Motor neuron (in vitro differentiated cells): ENCODE measurements around the gene ANKRD44. TPM values are rescaled to one million over a fixed set of nuclear protein-coding genes. Genes with fewer than 3 reads are reported as not detected.

ENCODE experiments used
- ATAC-seq, 8 experiments: fragments of 200-7000 bp; cut with Tn5 transposase; replicated peaks in 6 of 8; 2 replicates each; pipeline ENCODE4 v1.8.0; 2021; ENCODE audit warnings: mild to moderate bottlenecking in 8 of 8, moderate library complexity in 8 of 8
- H3K27ac ChIP-seq, 2 donors: fragments of 250-450 bp; sonication (Bioruptor Pico); 2 replicates each; pipeline ENCODE4 v1.9.0; 2021; ENCODE audit warnings: antibody characterized with exemption in 2 of 2, mild to moderate bottlenecking in 2 of 2, moderate library complexity in 1 of 2
- H3K4me1 ChIP-seq, 2 donors: fragments of 250-450 bp; sonication (Bioruptor Pico); replicated peaks in 1 of 2; 2 replicates each; pipeline ENCODE4 v1.6.1; 2021; ENCODE audit warnings: antibody characterized with exemption in 2 of 2, mild to moderate bottlenecking in 2 of 2, moderate library complexity in 1 of 2
- H3K4me3 ChIP-seq, 5 donors: fragments of 250-450 bp; sonication (Bioruptor Pico); 2 replicates each; pipeline ENCODE4 v1.9.0; 2021; ENCODE audit warnings: antibody characterized with exemption in 5 of 5, mild to moderate bottlenecking in 5 of 5, moderate library complexity in 4 of 5
- WGBS, 10 experiments: fragments of 450-650 bp; shearing (Covaris generic); methylation state at CpG; one replicate each; pipeline ENCODE4 v1.0.0; 2022; 5-methylcytosine and 5-hydroxymethylcytosine counted together
- in situ Hi-C, 9 experiments: fragments of 400-800 bp; cut with MboI; loops; one replicate each; pipeline ENCODE4 v1.15.0; 2021; ENCODE audit warnings: low sequenced_read_pairs in 9 of 9, low pct_unique_long_range_greater_than_20kb in 2 of 9; ENCODE audit not compliant: unreplicated experiment in 9 of 9
- total RNA-seq, 8 experiments: library from RNA; unstranded; fragments of 300-600 nt; gene quantifications; 2 replicates each; pipeline versions ENCODE4 v1.2.3 to v1.2.4, GENCODE V29; 2022

Gene ANKRD44
- total RNA-seq, 8 experiments from 2014 or later = 3.4 to 28.8 (median 14.8) TPM

DNA sequence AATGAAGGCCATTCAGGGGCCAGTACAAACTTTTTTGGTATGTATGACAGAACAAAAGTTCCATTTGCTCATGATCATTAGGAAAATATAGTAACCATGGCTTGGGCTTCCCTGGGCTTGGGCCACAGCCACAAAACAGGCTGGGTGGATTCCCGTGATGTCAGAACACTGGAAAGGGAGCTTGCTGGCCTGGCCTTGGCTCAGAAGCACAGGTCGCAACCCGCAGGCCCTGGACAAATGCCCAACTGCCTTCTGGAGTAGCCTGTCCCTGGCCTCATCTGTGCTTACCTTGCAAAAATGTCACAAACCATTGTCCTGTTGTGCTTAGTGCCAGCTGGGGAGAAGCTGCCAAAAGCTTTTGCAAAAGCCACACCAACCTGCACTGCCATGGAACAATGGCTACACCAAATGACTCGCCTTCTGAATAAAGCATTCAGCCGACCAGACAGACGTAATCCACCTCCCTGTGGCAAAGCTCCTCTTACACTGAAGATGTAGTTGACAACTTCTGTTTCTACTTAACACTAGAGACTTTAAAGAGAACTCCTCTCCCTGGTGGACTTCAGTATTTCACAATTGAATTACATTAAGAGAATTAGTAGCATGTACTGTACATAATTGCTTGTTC, 125.5 kb downstream of the ANKRD44 start:
- no peak overlapping the region for H3K4me3 ChIP-seq
- 70 to 100% (median 79%) methylated on average over 2 to 6 of the region's 6 CpGs; no CpG with 5 or more reads in 4 of the 10 experiments for WGBS, 10 experiments
- in situ Hi-C loops = loop anchor here in 1 of 9 experiments (25.0 kb wide), 1 partner anchor 127 kb away; the partner anchor contains the start of gene ANKRD44

GRCh38 chr2:197183355-197183754, 127.2 kb downstream of the ANKRD44 start:
- no peak overlapping the region for H3K27ac ChIP-seq
- in situ Hi-C loops = loop anchor here in 1 of 9 experiments (25.0 kb wide), 1 partner anchor 129 kb away; the partner anchor contains the start of gene ANKRD44
- no peak for ATAC-seq
- no peak overlapping the region for H3K4me3 ChIP-seq
- peaks cover 11 to 13% of the 10 kb centered on the region in 2 donors for H3K4me1 ChIP-seq

More for the DNA sequence above, 125.5 kb downstream of the ANKRD44 start:
- peak in 2 of 8 experiments; percentile 13 to 46 for ATAC-seq
- Histone ChIP-seq H3K4me1 (peaks cover 4% of the 10 kb centered on the region in 2 donors), H3K27ac (no peak overlapping the region)

- Histone ChIP-seq H3K4me3 (no peak overlapping the region), H3K27ac (no peak overlapping the region), H3K4me1 (peaks cover 11 to 13% of the 10 kb centered on the region in 2 donors)
- no peak for ATAC-seq
- 30 to 83% (median 62%) methylated on average over 1 of the region's 1 CpG; no CpG with 5 or more reads in 6 of the 10 experiments for WGBS, 10 experiments
- in situ Hi-C loops = loop anchor here in 1 of 9 experiments (25.0 kb wide), 1 partner anchor 130 kb away; the partner anchor contains the start of gene ANKRD44
These were observed 127.9 kb downstream of the ANKRD44 start for GRCh38 chr2:197182668-197183067.

DNA sequence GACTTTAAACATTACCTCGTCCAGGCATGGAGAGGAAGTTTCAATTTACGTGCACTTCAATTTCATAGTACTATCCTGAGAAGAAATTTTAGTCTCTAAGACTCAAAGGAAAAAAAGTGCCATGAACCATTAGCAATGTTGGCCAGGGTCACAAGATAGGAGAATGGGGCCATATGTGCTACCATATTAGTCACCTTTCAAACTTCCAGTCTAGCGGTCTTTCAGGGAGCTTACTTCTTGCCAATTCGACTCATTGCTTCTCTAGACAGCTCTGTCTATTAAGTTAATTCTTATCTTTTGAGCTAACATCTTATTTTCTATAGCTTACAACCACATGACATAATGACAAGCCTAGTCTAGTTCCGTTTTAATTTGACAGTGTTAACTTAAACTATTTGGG, 129.1 kb downstream of the ANKRD44 start:
- 54 to 86% (median 71%) methylated on average over 2 to 5 of the region's 5 CpGs for WGBS, 10 experiments
- in situ Hi-C loops = loop anchor here in 1 of 9 experiments (25.0 kb wide), 1 partner anchor 131 kb away; the partner anchor contains the start of gene ANKRD44
- Histone ChIP-seq H3K27ac (no peak overlapping the region), H3K4me1 (peaks cover 11 to 13% of the 10 kb centered on the region in 2 donors), H3K4me3 (no peak overlapping the region)
- ATAC-seq = no peak

- 46 to 88% (median 71%) methylated on average over 1 to 8 of the region's 12 CpGs; no CpG with 5 or more reads in 1 of the 10 experiments for WGBS, 10 experiments
- Histone ChIP-seq H3K27ac (peak overlapping the region; percentile 50 to 66), H3K4me3 (no peak overlapping the region), H3K4me1 (peaks cover 11 to 15% of the 10 kb centered on the region in 2 donors)
- ATAC-seq = peak in 5 of 8 experiments; percentile 76 to 94 (median 85)
- in situ Hi-C loops = loop anchor here in 1 of 9 experiments (25.0 kb wide), 1 partner anchor 132 kb away; the partner anchor contains the start of gene ANKRD44
These were observed 130.7 kb downstream of the ANKRD44 start for GRCh38 chr2:197179744-197180498.

DNA sequence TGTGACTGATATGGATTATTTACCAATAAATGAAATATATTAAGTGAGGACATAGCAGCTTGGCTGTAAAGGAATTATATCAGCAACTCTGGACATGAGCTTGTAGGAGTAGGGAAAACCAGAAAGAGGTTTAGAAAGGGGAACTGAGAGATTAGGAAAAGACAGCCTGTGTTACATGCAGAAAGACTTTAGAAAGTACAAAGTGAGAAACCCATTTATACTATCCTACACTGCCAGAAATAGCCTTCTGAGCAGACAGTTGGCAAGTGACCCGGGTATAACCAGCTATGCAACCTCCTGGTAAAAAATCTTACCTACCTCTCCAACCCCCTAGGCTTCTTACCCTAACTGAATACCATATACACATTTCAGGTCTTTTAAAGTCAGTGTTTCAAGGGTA, 134.1 kb downstream of the ANKRD44 start:
- Histone ChIP-seq H3K4me3 (no peak overlapping the region), H3K27ac (no peak overlapping the region), H3K4me1 (peaks cover 11 to 15% of the 10 kb centered on the region in 2 donors)
- in situ Hi-C loops = loop anchor here in 1 of 9 experiments (25.0 kb wide), 1 partner anchor 136 kb away; the partner anchor contains the start of gene ANKRD44
- 0 to 60% (median 0%) methylated on average over 1 of the region's 1 CpG; no CpG with 5 or more reads in 5 of the 10 experiments for WGBS, 10 experiments
- no peak for ATAC-seq

DNA sequence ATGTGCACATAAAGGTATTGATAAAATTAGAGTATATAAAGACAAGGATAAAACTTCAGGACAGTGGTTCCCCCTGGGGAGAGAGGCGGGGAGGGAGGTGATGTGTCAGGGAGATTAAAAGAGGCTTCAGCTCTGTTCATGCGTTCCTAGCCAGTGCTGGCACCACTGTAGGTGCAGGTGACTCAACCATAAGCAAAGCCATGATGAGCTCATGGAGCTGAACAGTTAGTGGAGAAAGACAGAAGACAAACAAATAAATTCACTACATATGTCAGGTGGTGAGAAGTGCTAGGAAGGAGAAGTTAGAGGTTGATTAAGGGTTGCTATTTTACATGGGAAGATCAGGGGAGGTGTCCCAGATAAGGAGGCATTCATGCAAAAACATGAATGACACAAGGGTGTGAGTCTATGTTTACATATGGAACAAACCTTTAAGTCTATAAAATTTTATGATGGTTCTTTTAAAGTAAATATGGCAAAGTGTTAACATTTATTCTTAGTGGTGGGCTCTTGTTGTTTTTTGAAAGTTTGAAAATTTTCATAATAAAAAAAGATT, 136.0 kb downstream of the ANKRD44 start:
- Histone ChIP-seq H3K4me3 (no peak overlapping the region), H3K4me1 (peaks cover 3 to 6% of the 10 kb centered on the region in 2 donors), H3K27ac (no peak overlapping the region)
- in situ Hi-C loops = loop anchor here in 1 of 9 experiments (25.0 kb wide), 1 partner anchor 138 kb away; the partner anchor contains the start of gene ANKRD44
- WGBS, 10 experiments = 17 to 80% (median 67%) methylated on average over 1 to 2 of the region's 2 CpGs; no CpG with 5 or more reads in 3 of the 10 experiments
- ATAC-seq = peak in 5 of 8 experiments; percentile 67 to 91 (median 72)

- H3K4me1 ChIP-seq = peaks cover 0 to 2% of the 10 kb centered on the region in 2 donors
- ATAC-seq = no peak
- no peak overlapping the region for H3K27ac ChIP-seq
- in situ Hi-C loops = no loop called here
- no peak overlapping the region for H3K4me3 ChIP-seq
- 64 to 100% (median 97%) methylated on average over 2 to 4 of the region's 4 CpGs for WGBS, 10 experiments
These were observed 139.0 kb downstream of the ANKRD44 start for GRCh38 chr2:197171582-197171981.

DNA sequence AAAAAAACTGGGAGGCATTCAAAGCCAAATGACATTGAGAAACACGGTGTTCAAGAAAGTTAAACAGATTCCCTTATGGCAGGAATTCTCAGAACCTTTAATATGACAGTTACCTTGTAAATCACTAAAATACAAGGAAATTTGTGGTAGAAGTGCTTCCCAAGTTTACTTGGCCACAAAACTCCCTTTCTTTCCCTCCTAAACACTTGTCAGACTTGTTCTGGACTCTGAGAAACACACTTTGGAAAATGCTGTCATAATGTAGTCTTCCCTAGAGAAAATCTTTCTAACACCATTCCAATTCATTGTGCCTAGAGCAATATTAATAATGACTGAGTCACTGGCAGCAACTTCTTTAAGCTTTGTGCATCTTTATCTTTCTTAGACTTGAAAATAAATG, 140.4 kb downstream of the ANKRD44 start:
- Histone ChIP-seq H3K4me1 (peaks cover 0 to 4% of the 10 kb centered on the region in 2 donors), H3K4me3 (no peak overlapping the region), H3K27ac (no peak overlapping the region)
- in situ Hi-C loops = no loop called here
- WGBS, 10 experiments = 0 to 80% (median 60%) methylated on average over 1 of the region's 1 CpG; no CpG with 5 or more reads in 5 of the 10 experiments
- ATAC-seq = peak in 3 of 8 experiments; percentile 37 to 65 (median 41)

DNA sequence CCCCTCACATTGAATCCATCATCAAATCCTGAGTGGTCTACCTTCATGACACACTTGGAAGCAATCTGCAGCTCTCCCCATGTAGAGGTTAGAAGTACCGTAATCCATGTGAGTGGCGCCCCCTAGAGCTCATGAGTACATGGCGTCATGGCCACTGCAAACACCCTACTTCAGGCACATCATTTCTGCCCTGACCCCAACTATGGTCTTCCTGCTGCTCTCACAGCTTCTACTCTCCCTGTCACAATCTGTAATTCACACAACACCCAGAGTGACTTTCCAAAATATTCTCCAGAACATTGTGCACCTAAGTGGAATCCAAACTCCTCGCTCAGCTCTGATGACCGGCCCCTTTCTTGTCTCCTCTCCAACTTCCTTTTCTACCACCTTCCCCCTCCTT, 141.9 kb downstream of the ANKRD44 start:
- peaks cover 12 to 16% of the 10 kb centered on the region in 2 donors for H3K4me1 ChIP-seq
- WGBS, 10 experiments = 25 to 100% (median 85%) methylated on average over 1 to 5 of the region's 5 CpGs; no CpG with 5 or more reads in 1 of the 10 experiments
- in situ Hi-C loops = no loop called here
- no peak overlapping the region for H3K4me3 ChIP-seq
- peak; percentile 40 to 91 (median 78) for ATAC-seq
- no peak overlapping the region for H3K27ac ChIP-seq

- no peak overlapping the region for H3K27ac ChIP-seq
- ATAC-seq = peak in 6 of 8 experiments; percentile 22 to 58 (median 45)
- no peak overlapping the region for H3K4me3 ChIP-seq
- 0 to 100% (median 84%) methylated on average over 1 to 3 of the region's 3 CpGs; no CpG with 5 or more reads in 3 of the 10 experiments for WGBS, 10 experiments
- in situ Hi-C loops = no loop called here
- H3K4me1 ChIP-seq = peaks cover 12 to 16% of the 10 kb centered on the region in 2 donors
These were observed 142.8 kb downstream of the ANKRD44 start for GRCh38 chr2:197167608-197168314.

DNA sequence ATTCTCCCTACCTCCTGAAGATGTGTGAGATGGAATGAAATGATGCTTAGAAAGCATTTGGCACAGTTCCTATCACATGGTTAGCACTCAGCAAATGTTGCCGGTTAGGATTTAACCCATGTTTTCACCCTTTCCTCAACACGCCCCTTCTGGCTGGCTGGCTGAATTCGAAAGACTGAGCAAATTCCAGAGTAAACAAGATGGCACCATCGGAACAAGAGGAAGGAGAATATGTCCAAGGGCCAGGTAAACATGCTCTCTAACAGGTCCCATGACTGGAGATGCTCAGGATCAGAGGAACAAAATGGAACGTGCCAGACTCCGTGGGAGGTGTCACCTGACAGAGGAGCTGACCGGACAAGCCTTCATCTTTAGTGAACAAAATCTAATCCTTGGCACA, 145.6 kb downstream of the ANKRD44 start:
- ATAC-seq = no peak
- Histone ChIP-seq H3K4me3 (no peak overlapping the region), H3K27ac (peak overlapping the region in 1 of 2 donors; percentile 68), H3K4me1 (peaks cover 12 to 16% of the 10 kb centered on the region in 2 donors)
- WGBS, 10 experiments = 72 to 100% (median 94%) methylated on average over 1 to 6 of the region's 7 CpGs; no CpG with 5 or more reads in 2 of the 10 experiments
- in situ Hi-C loops = no loop called here
